ELR (cell line): Measurements from ENCODE around the gene B3GALT6.

Source experiments
- DNase-seq: peaks from one replicate; pipeline ENCODE4 v3.0.0-alpha.2; 2015; ENCODE audit warnings: low read depth

B3GALT6 gene

GRCh38 chr1:1216770-1217620 lies 15.0 kb upstream of the B3GALT6 start:
- DNase-seq, result no peak

GRCh38 chr1:1217621-1218523 lies 14.2 kb upstream of the B3GALT6 start:
- DNase-seq, result peak; percentile 19

GRCh38 chr1:1218524-1219200 lies 13.4 kb upstream of the B3GALT6 start:
- no peak for DNase-seq

- DNase-seq, result no peak
These were observed 12.7 kb upstream of the B3GALT6 start for GRCh38 chr1:1219341-1219740.

- no peak for DNase-seq
These were observed 11.8 kb upstream of the B3GALT6 start for GRCh38 chr1:1220197-1220596.

GRCh38 chr1:1221887-1222574 lies 10.0 kb upstream of the B3GALT6 start:
- no peak for DNase-seq

GRCh38 chr1:1222575-1223225 lies 9.3 kb upstream of the B3GALT6 start:
- no peak for DNase-seq

GRCh38 chr1:1223321-1223720 lies 8.7 kb upstream of the B3GALT6 start:
- no peak for DNase-seq

- DNase-seq, result no peak
These were observed 8.1 kb upstream of the B3GALT6 start for GRCh38 chr1:1223891-1224290.

- DNase-seq, result no peak
These were observed 6.7 kb upstream of the B3GALT6 start for GRCh38 chr1:1225238-1225845.

- no peak for DNase-seq
These were observed 6.1 kb upstream of the B3GALT6 start for GRCh38 chr1:1225913-1226312.

GRCh38 chr1:1226566-1227362 lies 5.3 kb upstream of the B3GALT6 start:
- DNase-seq, result no peak

GRCh38 chr1:1227386-1227785 lies 4.7 kb upstream of the B3GALT6 start:
- no peak for DNase-seq

- no peak for DNase-seq
These were observed 3.9 kb upstream of the B3GALT6 start for GRCh38 chr1:1228187-1228586.

- DNase-seq, result peak; percentile 42
These were observed 3.3 kb upstream of the B3GALT6 start for GRCh38 chr1:1228596-1229321.

GRCh38 chr1:1229770-1230169 lies 2.3 kb upstream of the B3GALT6 start:
- DNase-seq, result no peak

GRCh38 chr1:1230656-1231399 lies 1.2 kb upstream of the B3GALT6 start:
- DNase-seq, result peak; percentile 75

- DNase-seq, result peak; percentile 95
These were observed 433 bp upstream of the B3GALT6 start, which contains the start of gene SDF4 for GRCh38 chr1:1231400-1232207. TSS of gene SDF4 (minus strand) at chr1:1232001. CDS start at chr1:1228772, 3,229 bp downstream.
